ENCODE data around the gene ZMYM3. TPM values are rescaled to one million over a fixed set of nuclear protein-coding genes. Genes with fewer than 3 reads are reported as not detected.

The ZMYM3 gene
- total RNA-seq, 1 donor from 2014 or later = 50.8 TPM

GRCh38 chrX:71291381-71291780 is 37.4 kb upstream of the ZMYM3 start:
- H3K4me3 Mint-ChIP-seq = no peak overlapping the region
- Histone ChIP-seq H3K36me3 (peaks cover 26% of the 10 kb centered on the region), H3F3A (ENCODE audit: low read depth) (peaks cover 43% of the 10 kb centered on the region), H3K4me1 (peaks cover 6% of the 10 kb centered on the region), H3K4me3 (no peak overlapping the region), H4K20me1 (ENCODE audit: low read depth) (peaks cover 91% of the 10 kb centered on the region), H2AFZ (replicated peaks) (no peak overlapping the region), H3K9ac (no peak overlapping the region), H3K4me2 (no peak overlapping the region), H3K9me3 (ENCODE audit: low read depth) (no peaks in the 10 kb centered on the region), H3K79me2 (ENCODE audit: low read depth) (peaks cover 84% of the 10 kb centered on the region), H3K27me3 (no peaks in the 10 kb centered on the region), H3K27ac (peak overlapping the region; percentile 29)
- no peak overlapping the region for H3K27ac Mint-ChIP-seq
- H3K27me3 Mint-ChIP-seq (ENCODE audit: insufficient read depth, low read depth) = no peaks in the 10 kb centered on the region
- H3K36me3 Mint-ChIP-seq = peaks cover 26% of the 10 kb centered on the region
- no peaks in the 10 kb centered on the region for H3K9me3 Mint-ChIP-seq
- H3K4me1 Mint-ChIP-seq = peaks cover 2% of the 10 kb centered on the region
- TF ChIP-seq EZH2 (IDR thresholded peaks at IDR 0.05) (no peak), EZH2phosphoT487 (IDR thresholded peaks at IDR 0.05) (no peak), CTCF (IDR thresholded peaks at IDR 0.05) (no peak)
- no peak for DNase-seq (ENCODE audit: low spot score)

- no peak overlapping the region for H2AFZ ChIP-seq (replicated peaks)
- peak overlapping the region; percentile 97 for H3K4me2 ChIP-seq
- H4K20me1 ChIP-seq (ENCODE audit: low read depth) = peaks cover 70% of the 10 kb centered on the region
- H3K27me3 Mint-ChIP-seq (ENCODE audit: insufficient read depth, low read depth) = peaks cover 2% of the 10 kb centered on the region
- no peak for DNase-seq (ENCODE audit: low spot score)
- peaks cover 31% of the 10 kb centered on the region for H3K36me3 ChIP-seq
- H3K9ac ChIP-seq = peak overlapping the region; percentile 96
- TF ChIP-seq EZH2phosphoT487 (IDR thresholded peaks at IDR 0.05) = no peak
- TF ChIP-seq EZH2 (IDR thresholded peaks at IDR 0.05) = no peak
- TF ChIP-seq CTCF (IDR thresholded peaks at IDR 0.05) = no peak
- no peaks in the 10 kb centered on the region for H3K27me3 ChIP-seq
- peaks cover 31% of the 10 kb centered on the region for H3F3A ChIP-seq (ENCODE audit: low read depth)
- H3K27ac Mint-ChIP-seq = no peak overlapping the region
- peak overlapping the region; percentile 99 for H3K4me3 Mint-ChIP-seq
- H3K4me1 ChIP-seq = peaks cover 17% of the 10 kb centered on the region
- H3K4me3 ChIP-seq = peak overlapping the region; percentile 96
- H3K9me3 ChIP-seq (ENCODE audit: low read depth) = no peaks in the 10 kb centered on the region
- H3K27ac ChIP-seq = no peak overlapping the region
- peaks cover 5% of the 10 kb centered on the region for H3K4me1 Mint-ChIP-seq
- H3K36me3 Mint-ChIP-seq = peaks cover 13% of the 10 kb centered on the region
- H3K79me2 ChIP-seq (ENCODE audit: low read depth) = peaks cover 79% of the 10 kb centered on the region
- peaks cover 5% of the 10 kb centered on the region for H3K9me3 Mint-ChIP-seq
Measured at GRCh38 chrX:71285929-71286328, 32.0 kb upstream of the ZMYM3 start.

- Mint-ChIP-seq H3K27me3 (ENCODE audit: insufficient read depth, low read depth) (peaks cover 2% of the 10 kb centered on the region), H3K4me1 (peaks cover 5% of the 10 kb centered on the region)
Measured at GRCh38 chrX:71283403-71284143, 29.6 kb upstream of the ZMYM3 start, which contains the start of gene NONO. TSS of gene NONO (plus strand) at chrX:71283635. CDS start at chrX:71290638, 7,003 bp downstream.

More at GRCh38 chrX:71283403-71284143, 29.6 kb upstream of the ZMYM3 start, which contains the start of gene NONO:
- Histone ChIP-seq H3K27me3 (no peaks in the 10 kb centered on the region), H3K79me2 (ENCODE audit: low read depth) (peaks cover 56% of the 10 kb centered on the region), H3K4me1 (peaks cover 17% of the 10 kb centered on the region), H3K9me3 (ENCODE audit: low read depth) (no peaks in the 10 kb centered on the region), H3K4me2 (peak within 1 kb of the TSS; percentile 97), H4K20me1 (ENCODE audit: low read depth) (peaks cover 47% of the 10 kb centered on the region), H2AFZ (replicated peaks) (peak within 1 kb of the TSS; percentile 44), H3K36me3 (peaks cover 25% of the 10 kb centered on the region), H3F3A (ENCODE audit: low read depth) (peaks cover 27% of the 10 kb centered on the region), H3K27ac (peak within 1 kb of the TSS; percentile 98), H3K4me3 (peak within 1 kb of the TSS; percentile 96), H3K9ac (peak within 1 kb of the TSS; percentile 96)
- H3K36me3 Mint-ChIP-seq = peaks cover 8% of the 10 kb centered on the region
- H3K27ac Mint-ChIP-seq = peak within 1 kb of the TSS; percentile 99
- TF ChIP-seq CTCF (IDR thresholded peaks at IDR 0.05) (no peak), EZH2phosphoT487 (IDR thresholded peaks at IDR 0.05) (no peak), EZH2 (IDR thresholded peaks at IDR 0.05) (no peak)
- DNase-seq (ENCODE audit: low spot score) = peak; percentile 97
- H3K9me3 Mint-ChIP-seq = peaks cover 14% of the 10 kb centered on the region
- H3K4me3 Mint-ChIP-seq = peak within 1 kb of the TSS; percentile 99

Data from neural progenitor cell (in vitro differentiated cells).